Keratinocyte (primary cell): ENCODE measurements around the gene ABO. TPM values are rescaled to one million over a fixed set of nuclear protein-coding genes. Genes with fewer than 3 reads are reported as not detected.

Source experiments
- DNase-seq: peaks from one replicate; pipeline ENCODE4 v3.0.0-alpha.2; 2011; ENCODE audit warnings: low read depth, missing footprints, low spot score
- FAIRE-seq: peaks from 2 replicates; lab custom pipeline; 2011; peaks lifted over from hg19 to GRCh38; lab: Jason Lieb, UNC
- H2AFZ ChIP-seq: 2 replicates; pipeline ENCODE4 v1.6.0; 2012; ENCODE audit warnings: low read length, control low read depth, inconsistent platforms; ENCODE audit not compliant: control insufficient read depth
- H3K27ac ChIP-seq: 2 replicates; pipeline ENCODE4 v1.5.1; 2011; ENCODE audit warnings: low read length; ENCODE audit not compliant: control insufficient read depth, insufficient read depth
- H3K27me3 ChIP-seq: 3 replicates; pipeline ENCODE4 v1.6.0; 2011; ENCODE audit warnings: low read length; ENCODE audit not compliant: control insufficient read depth, insufficient read depth; ENCODE audit errors: extremely low read depth
- H3K36me3 ChIP-seq, 2 experiments: 2 replicates in 1 of 2; 3 replicates in 1 of 2; pipeline ENCODE4 v1.5.1; 2011; ENCODE audit warnings: low read length in 2 of 2, mild to moderate bottlenecking in 1 of 2; ENCODE audit not compliant: control insufficient read depth in 2 of 2, insufficient read depth in 2 of 2; ENCODE audit errors: extremely low read depth in 1 of 2
- H3K4me1 ChIP-seq: 3 replicates; pipeline ENCODE4 v1.5.1; 2011; ENCODE audit warnings: low read length; ENCODE audit not compliant: control insufficient read depth, insufficient read depth; ENCODE audit errors: extremely low read depth
- H3K4me2 ChIP-seq: 3 replicates; pipeline ENCODE4 v1.6.0; 2011; ENCODE audit warnings: low read depth, low read length; ENCODE audit not compliant: control insufficient read depth, insufficient read depth; ENCODE audit errors: extremely low read depth
- H3K4me3 ChIP-seq, 3 experiments: fragments of 200-600 bp in 1 of 3; sonication (generic) in 1 of 3; 2 replicates in 2 of 3; 3 replicates in 1 of 3; pipeline ENCODE4 v1.5.1; 2011 to 2016; ENCODE audit warnings: low read length in 3 of 3, mild to moderate bottlenecking in 3 of 3, control low read depth in 2 of 3, inconsistent platforms in 1 of 3, low read depth in 1 of 3, mixed read lengths in 1 of 3, mixed run types in 1 of 3, moderate library complexity in 1 of 3; ENCODE audit not compliant: control insufficient read depth in 2 of 3, insufficient read depth in 2 of 3; ENCODE audit errors: extremely low read depth in 1 of 3
- H3K79me2 ChIP-seq: 2 replicates; pipeline ENCODE4 v1.6.0; 2012; ENCODE audit warnings: low read length; ENCODE audit not compliant: control insufficient read depth, insufficient read depth
- H3K9ac ChIP-seq: 3 replicates; pipeline ENCODE4 v1.6.0; 2011; ENCODE audit warnings: low read length; ENCODE audit not compliant: control insufficient read depth, insufficient read depth; ENCODE audit errors: extremely low read depth
- H3K9me1 ChIP-seq: 3 replicates; pipeline ENCODE4 v1.6.0; 2011; ENCODE audit warnings: low read length; ENCODE audit not compliant: control insufficient read depth, insufficient read depth; ENCODE audit errors: extremely low read depth
- H3K9me3 ChIP-seq: 2 replicates; pipeline ENCODE4 v1.5.1; 2012; ENCODE audit warnings: low read depth, low read length; ENCODE audit not compliant: control insufficient read depth
- H4K20me1 ChIP-seq: 3 replicates; pipeline ENCODE4 v1.6.0; 2011; ENCODE audit warnings: low read length; ENCODE audit not compliant: control insufficient read depth, insufficient read depth; ENCODE audit errors: extremely low read depth
- EZH2 ChIP-seq: IDR thresholded peaks from one replicate; pipeline ENCODE4 v1.6.1; 2012; ENCODE audit warnings: inconsistent platforms, mild to moderate bottlenecking, low read length, moderate library complexity
- dilution Hi-C: fragments of 300-500 bp; cut with MboI; formaldehyde crosslinking; loops from one replicate; pipeline ENCODE4 v1.7.0; 2020; ENCODE audit warnings: low sequenced_read_pairs; ENCODE audit not compliant: extremely low pct_ligation_motif_present
- polyA plus RNA-seq, 5 experiments: library from polyadenylated mRNA; depleted of rRNA in 3 of 5; stranded (reverse) in 3 of 5; stranded (forward) in 1 of 5; unstranded in 1 of 5; fragments of >200 nt; gene quantifications; 1 replicate in 1 of 5; 2 replicates in 3 of 5; 3 replicates in 1 of 5; pipeline versions ENCODE4 v1.2.1 to v1.2.3, GENCODE V29; 2011 to 2012; ENCODE audit warnings: missing spikeins in 2 of 5, low read depth in 1 of 5, low replicate concordance in 1 of 5
- TF ChIP-seq, protein P1 (sequence below), 3 experiments: IDR thresholded peaks in 1 of 3; conservative IDR thresholded peaks in 1 of 3; optimal IDR thresholded peaks in 1 of 3; 2 replicates in 2 of 3; 3 replicates in 1 of 3; pipeline versions ENCODE3 to v1.5.1; 2011; ENCODE audit warnings: low read length in 3 of 3, mild to moderate bottlenecking in 3 of 3, moderate library complexity in 2 of 3, control low read depth in 1 of 3, inconsistent platforms in 1 of 3; ENCODE audit not compliant: insufficient read depth in 2 of 3; ENCODE audit errors: extremely low read depth in 1 of 3

Gene ABO
- polyA plus RNA-seq, 1 donor (not counting 4 experiments of a cell fraction or from before 2014, with no cell fraction given) = not detected

GRCh38 chr9:133268335-133269056 is 6.5 kb downstream of the ABO start:
- no peaks in the 10 kb centered on the region for H3K9me3 ChIP-seq
- H3K27ac ChIP-seq = no peak overlapping the region
- dilution Hi-C loops = no loop called here
- FAIRE-seq (no peak), DNase-seq (no peak)
- no peak overlapping the region for H3K9ac ChIP-seq
- H3K4me3 ChIP-seq = no peak overlapping the region
- H3K79me2 ChIP-seq = no peaks in the 10 kb centered on the region
- no peaks in the 10 kb centered on the region for H3K9me1 ChIP-seq
- no peak overlapping the region for H2AFZ ChIP-seq
- H3K4me1 ChIP-seq = no peaks in the 10 kb centered on the region
- H3K4me2 ChIP-seq = no peak overlapping the region
- no peaks in the 10 kb centered on the region for H4K20me1 ChIP-seq
- TF ChIP-seq EZH2 = no peak
- TF ChIP-seq, protein P1, sequence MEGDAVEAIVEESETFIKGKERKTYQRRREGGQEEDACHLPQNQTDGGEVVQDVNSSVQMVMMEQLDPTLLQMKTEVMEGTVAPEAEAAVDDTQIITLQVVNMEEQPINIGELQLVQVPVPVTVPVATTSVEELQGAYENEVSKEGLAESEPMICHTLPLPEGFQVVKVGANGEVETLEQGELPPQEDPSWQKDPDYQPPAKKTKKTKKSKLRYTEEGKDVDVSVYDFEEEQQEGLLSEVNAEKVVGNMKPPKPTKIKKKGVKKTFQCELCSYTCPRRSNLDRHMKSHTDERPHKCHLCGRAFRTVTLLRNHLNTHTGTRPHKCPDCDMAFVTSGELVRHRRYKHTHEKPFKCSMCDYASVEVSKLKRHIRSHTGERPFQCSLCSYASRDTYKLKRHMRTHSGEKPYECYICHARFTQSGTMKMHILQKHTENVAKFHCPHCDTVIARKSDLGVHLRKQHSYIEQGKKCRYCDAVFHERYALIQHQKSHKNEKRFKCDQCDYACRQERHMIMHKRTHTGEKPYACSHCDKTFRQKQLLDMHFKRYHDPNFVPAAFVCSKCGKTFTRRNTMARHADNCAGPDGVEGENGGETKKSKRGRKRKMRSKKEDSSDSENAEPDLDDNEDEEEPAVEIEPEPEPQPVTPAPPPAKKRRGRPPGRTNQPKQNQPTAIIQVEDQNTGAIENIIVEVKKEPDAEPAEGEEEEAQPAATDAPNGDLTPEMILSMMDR (optimal IDR thresholded peaks at IDR 0.05 in 1 of 3, IDR thresholded peaks at IDR 0.05 in 1 of 3, conservative IDR thresholded peaks at IDR 0.05 in 1 of 3; ENCODE audit: extremely low read depth in 1 of 3, insufficient read depth in 2 of 3, low read length in 3 of 3) = no peak
- no peaks in the 10 kb centered on the region for H3K36me3 ChIP-seq
- H3K27me3 ChIP-seq = peaks cover 12% of the 10 kb centered on the region

DNA sequence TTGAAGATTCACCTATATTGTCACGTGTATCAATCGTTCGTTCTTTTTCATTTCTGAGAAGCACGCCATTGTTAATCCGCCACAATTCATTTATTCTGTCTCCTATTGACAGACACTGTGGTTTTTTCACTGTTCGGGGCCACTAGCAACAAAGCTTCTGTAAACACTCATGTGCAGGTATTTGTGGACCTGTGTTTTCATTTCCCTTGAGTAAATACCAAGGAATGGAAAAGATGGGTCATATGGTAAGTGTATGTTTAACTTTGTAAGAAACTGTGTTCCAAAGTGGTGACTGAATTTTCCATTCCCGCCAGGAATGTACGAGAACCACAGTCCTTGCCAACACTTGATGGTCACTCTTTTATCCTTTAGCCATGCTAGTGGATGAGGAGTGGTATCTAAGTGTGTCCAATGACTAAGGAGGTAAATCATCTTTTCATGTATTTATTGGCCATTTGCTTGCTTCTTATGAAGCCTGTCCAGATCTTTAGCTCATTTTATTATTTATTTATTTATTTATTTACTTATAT is 10.7 kb downstream of the ABO start:
- Histone ChIP-seq H3K36me3 (no peaks in the 10 kb centered on the region), H3K27ac (no peak overlapping the region), H3K9ac (no peak overlapping the region), H3K4me1 (no peaks in the 10 kb centered on the region), H3K27me3 (peaks cover 5% of the 10 kb centered on the region), H3K9me3 (no peaks in the 10 kb centered on the region), H3K4me3 (no peak overlapping the region), H4K20me1 (no peaks in the 10 kb centered on the region), H3K9me1 (no peaks in the 10 kb centered on the region), H2AFZ (no peak overlapping the region), H3K4me2 (no peak overlapping the region), H3K79me2 (no peaks in the 10 kb centered on the region)
- no peak for DNase-seq
- dilution Hi-C loops = no loop called here
- no peak for TF ChIP-seq EZH2
- TF ChIP-seq, protein P1 (optimal IDR thresholded peaks at IDR 0.05 in 1 of 3, IDR thresholded peaks at IDR 0.05 in 1 of 3, conservative IDR thresholded peaks at IDR 0.05 in 1 of 3; ENCODE audit: extremely low read depth in 1 of 3, insufficient read depth in 2 of 3, low read length in 3 of 3) = no peak
- FAIRE-seq = no peak
